K562 (cell line): Measurements from ENCODE around the gene ABHD16A. TPM values are rescaled to one million over a fixed set of nuclear protein-coding genes. Genes with fewer than 3 reads are reported as not detected.

Experiments used
- BDP1 ChIP-seq: IDR thresholded peaks from 3 replicates; pipeline ENCODE4 v1.6.1; 2011; ENCODE audit not compliant: insufficient read length, insufficient read depth
- BRF1 ChIP-seq: IDR thresholded peaks from 3 replicates; pipeline ENCODE4 v1.6.1; 2011; ENCODE audit warnings: borderline replicate concordance, mild to moderate bottlenecking; ENCODE audit not compliant: insufficient read length; ENCODE audit errors: extremely low read depth
- CHD1 ChIP-seq: fragments of 200-600 bp; sonication (generic); IDR thresholded peaks from one replicate; pipeline ENCODE4 v1.6.1; 2012; ENCODE audit warnings: mild to moderate bottlenecking, moderate library complexity, low read length, inconsistent platforms
- CREB3 ChIP-seq: fragments of 450-650 bp; conservative IDR thresholded peaks from 2 replicates; pipeline ENCODE4 v1.6.1; 2016; ENCODE audit warnings: missing genetic modification characterization, low read depth, mild to moderate bottlenecking, missing compliant biosample characterization, moderate library complexity
- HMGXB4 ChIP-seq: sonication (generic); formaldehyde crosslinking; IDR thresholded peaks from 2 replicates; pipeline ENCODE4 v1.8.1; 2023; ENCODE audit warnings: mild to moderate bottlenecking, missing genetic modification reagents
- MIER1 ChIP-seq: fragments of 450-650 bp; IDR thresholded peaks from 2 replicates; pipeline ENCODE4 v1.6.1; 2016; ENCODE audit warnings: antibody characterized with exemption, mild to moderate bottlenecking, low read depth
- MXI1 ChIP-seq: IDR thresholded peaks from 2 replicates; pipeline ENCODE4 v1.6.1; 2011; ENCODE audit warnings: low read depth, mild to moderate bottlenecking, improper control_type of control experiment, low read length
- PHF8 ChIP-seq: fragments of 200-600 bp; sonication (generic); IDR thresholded peaks from 2 replicates; pipeline ENCODE4 v1.6.1; 2012; ENCODE audit warnings: mixed run types, mild to moderate bottlenecking, inconsistent platforms, low read length, moderate library complexity, borderline replicate concordance
- SMAD3 ChIP-seq: fragments of 450-650 bp; formaldehyde crosslinking; conservative IDR thresholded peaks from 2 replicates; pipeline ENCODE4 v1.4.0; 2020; ENCODE audit warnings: mild to moderate bottlenecking
- SMAD4 ChIP-seq: fragments of 250-450 bp; sonication (Bioruptor Pico); conservative IDR thresholded peaks from 2 replicates; pipeline ENCODE4 v1.8.0; 2021; ENCODE audit warnings: inconsistent platforms, mild to moderate bottlenecking, moderate library complexity
- SP2 ChIP-seq: IDR thresholded peaks from 2 replicates; pipeline ENCODE4 v1.6.1; 2011; ENCODE audit warnings: mild to moderate bottlenecking, low read depth, low read length, moderate library complexity; ENCODE audit not compliant: poor library complexity, severe bottlenecking; ENCODE audit errors: extremely low read depth
- SPI1 ChIP-seq: IDR thresholded peaks from 2 replicates; pipeline ENCODE4 v1.6.1; 2011; ENCODE audit warnings: low read depth, low read length, control low read depth, borderline replicate concordance
- ZBTB11 ChIP-seq, 3 experiments: fragments of 200-800 bp in 1 of 3; fragments of 250-450 bp in 1 of 3; fragments of 450-650 bp in 1 of 3; sonication (Bioruptor Pico) in 1 of 3; sonication (Bioruptor generic) in 1 of 3; formaldehyde crosslinking in 1 of 3; IDR thresholded peaks; 2 replicates each; pipeline versions ENCODE4 v1.6.1 to v1.8.0; 2016 to 2022; ENCODE audit warnings: mild to moderate bottlenecking in 2 of 3, missing genetic modification characterization in 2 of 3, missing compliant biosample characterization in 1 of 3, moderate library complexity in 1 of 3
- ZBTB26 ChIP-seq: fragments of 450-650 bp; formaldehyde crosslinking; IDR thresholded peaks from 2 replicates; pipeline ENCODE4 v1.4.0; 2022; ENCODE audit warnings: missing genetic modification characterization
- ZNF232 ChIP-seq: sonication (generic); formaldehyde crosslinking; IDR thresholded peaks from 2 replicates; pipeline ENCODE4 v1.8.0; 2022; ENCODE audit warnings: mild to moderate bottlenecking, missing genetic modification reagents
- ZNF431 ChIP-seq: sonication (generic); formaldehyde crosslinking; IDR thresholded peaks from 2 replicates; pipeline ENCODE4 v1.8.0; 2022; ENCODE audit warnings: mild to moderate bottlenecking, missing genetic modification reagents
- ZNF511 ChIP-seq: sonication (generic); formaldehyde crosslinking; IDR thresholded peaks from 2 replicates; pipeline ENCODE4 v1.8.0; 2022; ENCODE audit warnings: mild to moderate bottlenecking, missing genetic modification reagents
- ZNF785 ChIP-seq: fragments of 250-450 bp; sonication (Bioruptor Pico); IDR thresholded peaks from 2 replicates; pipeline ENCODE4 v1.4.0; 2020; ENCODE audit warnings: mild to moderate bottlenecking
- polyA plus RNA-seq, 8 experiments: library from polyadenylated mRNA; depleted of rRNA in 4 of 8; stranded (reverse) in 5 of 8; unstranded in 3 of 8; fragments of >200 nt; fragmentation: Nextera tagmentation in 2 of 8; fragmentation: Illumina TruSeq in 1 of 8; extraction: Ambion mirVana in 2 of 8; extraction: Trizol in 1 of 8; gene quantifications; 2 replicates each; pipeline versions ENCODE4 v1.2.1 to v1.2.3, GENCODE V29; 2011 to 2014; ENCODE audit warnings: inconsistent platforms in 1 of 8, missing spikeins in 1 of 8
- total RNA-seq, 7 experiments: library from RNA; depleted of rRNA in 6 of 7; stranded (reverse); fragments of >200 nt in 6 of 7; fragmentation: Illumina TruSeq in 2 of 7; extraction: Trizol in 2 of 7; gene quantifications; 2 replicates each; pipeline versions ENCODE4 v1.2.1 to v1.2.3, GENCODE V29; 2011 to 2021; ENCODE audit warnings: low replicate concordance in 1 of 7

Gene ABHD16A
- total and polyA plus RNA-seq, 9 of the 15 experiments (the other 6 are each of a cell fraction or from before 2014, with no cell fraction given) = 25.8 to 120 (median 81.6) TPM

GRCh38 chr6:31659649-31660380 lies 43.3 kb downstream of the ABHD16A start (continued):
- TF ChIP-seq ZBTB26 (CRISPR knock-in tag) (peak; percentile 70; the same call in 1 of the 2 replicates), SP2 (peak; percentile 2), MIER1 (peak; percentile 91), ZNF511 (no peak), SMAD4 (CRISPR knock-in tag) (peak; percentile 58), ZNF232 (CRISPR knock-in tag) (0 out of 2 replicates have a peak, but pooled peaks have one; percentile 82), ZBTB11 (CRISPR knock-in tag; IDR thresholded peaks at IDR 0.05) (peak in 1 of 3 experiments; percentile 22; a peak in 1 of 6 replicates), ZNF431 (CRISPR knock-in tag) (peak; percentile 39; the same call in 1 of the 2 replicates), ZNF785 (CRISPR knock-in tag) (peak; percentile 74; the same call in 1 of the 2 replicates), MXI1 (0 out of 2 replicates have a peak, but pooled peaks have one; percentile 5), SPI1 (peak; percentile 92), PHF8 (no peak), CHD1 (no peak), SMAD3 (CRISPR knock-in tag) (0 out of 2 replicates have a peak, but pooled peaks have one; percentile 5), BRF1 (no peak), BDP1 (no peak), HMGXB4 (CRISPR knock-in tag) (0 out of 2 replicates have a peak, but pooled peaks have one; percentile 65), CREB3 (0 out of 2 replicates have a peak, but pooled peaks have one; percentile 42)
